WTC11 (cell line): ENCODE results near the gene ARSB. TPM values are rescaled to one million over a fixed set of nuclear protein-coding genes. Genes with fewer than 3 reads are reported as not detected.
A peak's percentile ranks its signal among the peaks of the same experiment; 100 is the strongest.
"Not testable (repeated sequence)": the region's sequence is repeated elsewhere in the genome, so short reads cannot be mapped to it uniquely, and the experiment has no call there.

Source experiments
- ATAC-seq: fragments of 200-7000 bp; cut with Tn5 transposase; 2 replicates; pipeline ENCODE4 v1.10.0; 2021; ENCODE audit warnings: mild to moderate bottlenecking, moderate library complexity
- CTCF ChIA-PET: fragments of 300-600 bp; sonication (Branson Sonifier 250); formaldehyde crosslinking; loops from one replicate; lab custom pipeline; 2021; ENCODE audit warnings: antibody characterized with exemption; lab: Charles Lee
- POLR2A ChIA-PET: fragments of 350-600 bp; sonication (Branson Sonifier 250); formaldehyde crosslinking; loops from one replicate; lab custom pipeline; 2021; ENCODE audit warnings: antibody characterized with exemption; lab: Charles Lee
- DNase-seq: peaks from one replicate; pipeline ENCODE4 v3.0.0; 2021; ENCODE audit warnings: low spot score
- H3K27ac Mint-ChIP-seq: 2 replicates; pipeline ENCODE4 v1.8.0; 2021; ENCODE audit warnings: mixed read lengths
- H3K27me3 Mint-ChIP-seq: 2 replicates; pipeline ENCODE4 v1.8.0; 2021; ENCODE audit warnings: low read depth, mild to moderate bottlenecking, moderate library complexity, mixed read lengths
- H3K36me3 Mint-ChIP-seq: 2 replicates; pipeline ENCODE4 v1.8.0; 2021; ENCODE audit warnings: mixed read lengths
- H3K4me1 Mint-ChIP-seq: 2 replicates; pipeline ENCODE4 v1.8.0; 2022; ENCODE audit warnings: mixed read lengths
- H3K4me3 Mint-ChIP-seq: 2 replicates; pipeline ENCODE4 v1.8.0; 2021; ENCODE audit warnings: mild to moderate bottlenecking, moderate library complexity, mixed read lengths
- H3K9me3 Mint-ChIP-seq: 2 replicates; pipeline ENCODE4 v1.8.0; 2021; ENCODE audit warnings: mixed read lengths
- ATF2 ChIP-seq: sonication (generic); formaldehyde crosslinking; IDR thresholded peaks from 2 replicates; pipeline ENCODE4 v1.8.1; 2022; ENCODE audit warnings: low read depth, missing genetic modification reagents, borderline replicate concordance
- ETV6 ChIP-seq: sonication (generic); formaldehyde crosslinking; IDR thresholded peaks from 2 replicates; pipeline ENCODE4 v1.8.1; 2022; ENCODE audit warnings: mild to moderate bottlenecking, missing genetic modification reagents
- FOXK1 ChIP-seq: sonication (generic); formaldehyde crosslinking; IDR thresholded peaks from 2 replicates; pipeline ENCODE4 v1.8.0; 2022; ENCODE audit warnings: mild to moderate bottlenecking, moderate library complexity, missing genetic modification reagents
- FOXP1 ChIP-seq: sonication (generic); formaldehyde crosslinking; IDR thresholded peaks from 2 replicates; pipeline ENCODE4 v1.8.0; 2022; ENCODE audit warnings: missing genetic modification reagents, mild to moderate bottlenecking, moderate library complexity, borderline replicate concordance
- KAT7 ChIP-seq: sonication (generic); formaldehyde crosslinking; IDR thresholded peaks from 2 replicates; pipeline ENCODE4 v1.8.1; 2023; ENCODE audit warnings: missing genetic modification reagents, mild to moderate bottlenecking, borderline replicate concordance
- MYBL2 ChIP-seq: sonication (generic); formaldehyde crosslinking; IDR thresholded peaks from 2 replicates; pipeline ENCODE4 v1.8.1; 2023; ENCODE audit warnings: mild to moderate bottlenecking, moderate library complexity, missing genetic modification reagents
- OVOL2 ChIP-seq: fragments of 250-450 bp; sonication (Bioruptor Pico); IDR thresholded peaks from 2 replicates; pipeline ENCODE4 v1.9.0; 2021; ENCODE audit warnings: mild to moderate bottlenecking, borderline replicate concordance
- SMAD3 ChIP-seq: sonication (generic); formaldehyde crosslinking; IDR thresholded peaks from 2 replicates; pipeline ENCODE4 v1.8.0; 2022; ENCODE audit warnings: missing genetic modification reagents, mild to moderate bottlenecking, borderline replicate concordance
- SMAD4 ChIP-seq: sonication (generic); formaldehyde crosslinking; IDR thresholded peaks from 2 replicates; pipeline ENCODE4 v1.8.0; 2022; ENCODE audit warnings: mild to moderate bottlenecking, missing genetic modification reagents
- TP53 ChIP-seq: sonication (generic); formaldehyde crosslinking; IDR thresholded peaks from 2 replicates; pipeline ENCODE4 v1.8.1; 2023; ENCODE audit warnings: mild to moderate bottlenecking, missing genetic modification reagents
- ZNF317 ChIP-seq: sonication (generic); formaldehyde crosslinking; IDR thresholded peaks from 2 replicates; pipeline ENCODE4 v1.8.1; 2023; ENCODE audit warnings: low read depth, mild to moderate bottlenecking, moderate library complexity, missing genetic modification reagents, borderline replicate concordance
- ZNF396 ChIP-seq: fragments of 250-450 bp; sonication (Bioruptor Pico); IDR thresholded peaks from 2 replicates; pipeline ENCODE4 v1.8.0; 2021; ENCODE audit warnings: mild to moderate bottlenecking, moderate library complexity, borderline replicate concordance
- ZNF423 ChIP-seq: fragments of 250-450 bp; sonication (Bioruptor Pico); IDR thresholded peaks from 2 replicates; pipeline ENCODE4 v2.1.2; 2022; ENCODE audit warnings: mild to moderate bottlenecking, moderate library complexity
- total RNA-seq: library from RNA; stranded (reverse); gene quantifications from 3 replicates; pipeline ENCODE4 v1.2.3, GENCODE V29; 2021
- TF ChIP-seq, protein P1 (sequence below): fragments of 250-450 bp; sonication (Bioruptor Pico); IDR thresholded peaks from 2 replicates; pipeline ENCODE4 v1.9.0; 2021; ENCODE audit warnings: mild to moderate bottlenecking, borderline replicate concordance
- TF ChIP-seq, protein P2 (sequence below): sonication (generic); formaldehyde crosslinking; IDR thresholded peaks from 2 replicates; pipeline ENCODE4 v1.8.0; 2022; ENCODE audit warnings: mild to moderate bottlenecking, missing genetic modification reagents
- TF ChIP-seq, protein P3 (sequence below): fragments of 250-450 bp; sonication (Bioruptor Pico); IDR thresholded peaks from 2 replicates; pipeline ENCODE4 v1.9.0; 2021; ENCODE audit warnings: moderate library complexity, mild to moderate bottlenecking, inconsistent platforms, borderline replicate concordance
- TF ChIP-seq, protein P4 (sequence below): sonication (generic); formaldehyde crosslinking; IDR thresholded peaks from 2 replicates; pipeline ENCODE4 v1.8.0; 2022; ENCODE audit warnings: mild to moderate bottlenecking, missing genetic modification reagents

ARSB gene
- total RNA-seq, 1 experiment from 2014 or later: 9.7 TPM

DNA sequence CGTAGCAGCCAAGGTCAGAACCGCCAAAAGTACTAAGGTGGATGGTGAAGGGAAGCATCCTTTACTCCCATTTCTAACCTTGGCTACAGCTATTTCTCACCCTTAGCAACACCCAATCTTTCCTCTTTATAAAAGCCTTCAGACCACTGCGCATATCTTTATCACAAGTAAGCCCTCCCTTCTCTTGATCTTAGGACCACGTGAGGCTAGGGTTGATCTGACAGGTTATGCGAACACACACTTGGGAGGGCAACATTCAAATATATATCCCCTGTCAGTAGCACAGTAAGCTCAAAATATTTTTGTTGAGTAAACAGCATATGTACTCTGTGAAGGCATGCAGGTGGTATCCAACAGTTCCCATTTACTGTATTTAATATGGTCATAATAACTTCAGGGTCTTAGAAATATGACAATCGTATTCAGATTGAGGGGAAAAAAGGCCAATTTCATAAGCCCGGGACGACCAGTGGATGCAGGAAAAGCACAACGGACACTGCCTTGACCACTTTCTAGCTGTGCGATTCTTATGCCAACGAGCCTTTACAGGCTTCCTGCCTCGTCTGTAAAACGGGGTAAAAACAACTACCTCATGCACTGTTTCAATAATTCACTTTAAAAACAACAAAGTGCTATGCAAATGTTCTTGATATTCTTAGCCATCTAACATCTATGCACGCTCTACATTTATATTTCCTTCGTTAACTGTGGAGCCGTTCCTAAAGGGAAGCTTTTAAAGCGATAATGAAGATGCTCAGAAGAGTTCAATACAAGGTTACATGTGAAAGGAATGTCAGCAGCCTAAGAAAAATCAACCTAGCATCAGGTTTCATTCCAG lies 1.3 kb downstream of the ARSB start (continued):
- TF ChIP-seq, protein P1, sequence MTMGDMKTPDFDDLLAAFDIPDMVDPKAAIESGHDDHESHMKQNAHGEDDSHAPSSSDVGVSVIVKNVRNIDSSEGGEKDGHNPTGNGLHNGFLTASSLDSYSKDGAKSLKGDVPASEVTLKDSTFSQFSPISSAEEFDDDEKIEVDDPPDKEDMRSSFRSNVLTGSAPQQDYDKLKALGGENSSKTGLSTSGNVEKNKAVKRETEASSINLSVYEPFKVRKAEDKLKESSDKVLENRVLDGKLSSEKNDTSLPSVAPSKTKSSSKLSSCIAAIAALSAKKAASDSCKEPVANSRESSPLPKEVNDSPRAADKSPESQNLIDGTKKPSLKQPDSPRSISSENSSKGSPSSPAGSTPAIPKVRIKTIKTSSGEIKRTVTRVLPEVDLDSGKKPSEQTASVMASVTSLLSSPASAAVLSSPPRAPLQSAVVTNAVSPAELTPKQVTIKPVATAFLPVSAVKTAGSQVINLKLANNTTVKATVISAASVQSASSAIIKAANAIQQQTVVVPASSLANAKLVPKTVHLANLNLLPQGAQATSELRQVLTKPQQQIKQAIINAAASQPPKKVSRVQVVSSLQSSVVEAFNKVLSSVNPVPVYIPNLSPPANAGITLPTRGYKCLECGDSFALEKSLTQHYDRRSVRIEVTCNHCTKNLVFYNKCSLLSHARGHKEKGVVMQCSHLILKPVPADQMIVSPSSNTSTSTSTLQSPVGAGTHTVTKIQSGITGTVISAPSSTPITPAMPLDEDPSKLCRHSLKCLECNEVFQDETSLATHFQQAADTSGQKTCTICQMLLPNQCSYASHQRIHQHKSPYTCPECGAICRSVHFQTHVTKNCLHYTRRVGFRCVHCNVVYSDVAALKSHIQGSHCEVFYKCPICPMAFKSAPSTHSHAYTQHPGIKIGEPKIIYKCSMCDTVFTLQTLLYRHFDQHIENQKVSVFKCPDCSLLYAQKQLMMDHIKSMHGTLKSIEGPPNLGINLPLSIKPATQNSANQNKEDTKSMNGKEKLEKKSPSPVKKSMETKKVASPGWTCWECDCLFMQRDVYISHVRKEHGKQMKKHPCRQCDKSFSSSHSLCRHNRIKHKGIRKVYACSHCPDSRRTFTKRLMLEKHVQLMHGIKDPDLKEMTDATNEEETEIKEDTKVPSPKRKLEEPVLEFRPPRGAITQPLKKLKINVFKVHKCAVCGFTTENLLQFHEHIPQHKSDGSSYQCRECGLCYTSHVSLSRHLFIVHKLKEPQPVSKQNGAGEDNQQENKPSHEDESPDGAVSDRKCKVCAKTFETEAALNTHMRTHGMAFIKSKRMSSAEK (CRISPR knock-in tag): no peak

GRCh38 chr5:78983194-78983593 lies 1.9 kb downstream of the ARSB start:
- peak overlapping the region; percentile 74 for H3K4me3 Mint-ChIP-seq
- DNase-seq, H3K27me3 Mint-ChIP-seq, POLR2A ChIA-PET, H3K36me3 Mint-ChIP-seq, H3K9me3 Mint-ChIP-seq, ATAC-seq: not testable (repeated sequence)
- H3K4me1 Mint-ChIP-seq: peaks cover 28% of the 10 kb centered on the region
- CTCF ChIA-PET: interaction anchor here (2.8 to 3.7 kb wide), 2 partner anchors 10 to 38 kb away, joined by 14 to 19 read pairs; no protein-coding TSS in a partner anchor
- H3K27ac Mint-ChIP-seq: peak overlapping the region; percentile 92

DNA sequence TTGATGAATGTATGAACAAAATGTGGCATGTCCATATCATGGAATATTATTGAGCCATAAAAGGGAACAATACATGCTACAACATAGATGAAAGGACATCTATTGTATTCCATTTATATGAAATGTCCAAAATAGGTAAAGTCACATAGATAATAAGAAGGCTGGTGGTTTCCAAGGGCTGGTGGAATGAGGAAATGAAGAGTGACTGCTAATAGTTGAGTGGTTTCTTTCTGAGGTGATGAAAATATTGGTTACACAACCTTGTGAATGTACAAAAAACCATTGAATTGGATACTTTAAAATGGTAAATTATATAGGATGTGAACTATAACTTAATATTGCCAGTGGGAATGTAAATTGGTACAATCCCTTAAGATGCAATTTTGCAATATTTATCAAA lies 5.2 kb downstream of the ARSB start:
- peaks cover 32% of the 10 kb centered on the region for H3K4me1 Mint-ChIP-seq
- H3K9me3 Mint-ChIP-seq: no peaks in the 10 kb centered on the region
- DNase-seq: no peak
- H3K4me3 Mint-ChIP-seq: no peak overlapping the region
- POLR2A ChIA-PET: no interaction called here
- TF ChIP-seq FOXK1 (CRISPR knock-in tag) (no peak), ETV6 (no peak), FOXP1 (CRISPR knock-in tag) (no peak), SMAD4 (CRISPR knock-in tag) (no peak), TP53 (CRISPR knock-in tag) (no peak), ATF2 (CRISPR knock-in tag) (no peak), OVOL2 (CRISPR knock-in tag) (no peak), ZNF317 (CRISPR knock-in tag) (no peak), ZNF423 (no peak)
- TF ChIP-seq, all 79 proteins: peak for 0
- Mint-ChIP-seq H3K36me3 (no peaks in the 10 kb centered on the region), H3K27me3 (no peaks in the 10 kb centered on the region), H3K27ac (no peak overlapping the region)
- no peak for ATAC-seq
- CTCF ChIA-PET: no interaction called here

DNA sequence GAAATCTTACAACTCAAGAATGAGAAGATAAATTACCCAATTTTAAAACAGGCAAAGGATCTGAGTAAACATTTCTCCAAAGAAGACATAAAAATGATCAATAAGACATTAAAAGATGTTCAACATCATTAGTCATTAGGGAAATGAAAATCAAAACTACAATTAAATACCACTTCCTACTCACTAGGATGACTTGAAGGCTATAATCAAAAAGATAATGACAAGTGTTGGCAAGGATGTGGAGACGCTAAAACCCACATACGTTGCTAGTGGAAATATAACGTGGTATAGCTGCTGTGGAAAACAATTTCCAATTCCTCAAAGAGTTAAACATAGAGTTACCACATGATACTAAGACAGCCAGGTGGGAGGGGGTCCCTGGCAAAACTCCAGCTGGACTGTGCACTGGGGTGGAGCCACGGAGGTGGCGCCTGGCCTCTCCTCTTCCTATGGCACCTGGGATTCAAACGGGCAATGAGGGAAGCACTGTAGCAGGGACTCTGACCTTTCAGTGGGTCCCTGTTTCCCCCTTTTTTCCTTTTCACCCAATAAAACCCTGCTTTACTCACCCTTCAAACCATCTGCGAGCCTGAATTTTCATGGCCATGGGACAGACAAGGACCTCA lies 5.9 kb downstream of the ARSB start:
- Mint-ChIP-seq H3K27me3 (no peaks in the 10 kb centered on the region), H3K4me1 (peaks cover 38% of the 10 kb centered on the region), H3K9me3 (no peaks in the 10 kb centered on the region), H3K27ac (no peak overlapping the region), H3K4me3 (no peak overlapping the region), H3K36me3 (no peaks in the 10 kb centered on the region)
- no peak for ATAC-seq
- ChIA-PET CTCF (no interaction called here), POLR2A (no interaction called here)
- no peak for DNase-seq
- TF ChIP-seq, protein P2, sequence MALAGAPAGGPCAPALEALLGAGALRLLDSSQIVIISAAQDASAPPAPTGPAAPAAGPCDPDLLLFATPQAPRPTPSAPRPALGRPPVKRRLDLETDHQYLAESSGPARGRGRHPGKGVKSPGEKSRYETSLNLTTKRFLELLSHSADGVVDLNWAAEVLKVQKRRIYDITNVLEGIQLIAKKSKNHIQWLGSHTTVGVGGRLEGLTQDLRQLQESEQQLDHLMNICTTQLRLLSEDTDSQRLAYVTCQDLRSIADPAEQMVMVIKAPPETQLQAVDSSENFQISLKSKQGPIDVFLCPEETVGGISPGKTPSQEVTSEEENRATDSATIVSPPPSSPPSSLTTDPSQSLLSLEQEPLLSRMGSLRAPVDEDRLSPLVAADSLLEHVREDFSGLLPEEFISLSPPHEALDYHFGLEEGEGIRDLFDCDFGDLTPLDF (CRISPR knock-in tag): no peak
- TF ChIP-seq MYBL2 (no peak), SMAD4 (CRISPR knock-in tag) (no peak), SMAD3 (CRISPR knock-in tag) (no peak), KAT7 (CRISPR knock-in tag) (no peak), ZNF396 (CRISPR knock-in tag) (no peak)
- TF ChIP-seq, protein P3, sequence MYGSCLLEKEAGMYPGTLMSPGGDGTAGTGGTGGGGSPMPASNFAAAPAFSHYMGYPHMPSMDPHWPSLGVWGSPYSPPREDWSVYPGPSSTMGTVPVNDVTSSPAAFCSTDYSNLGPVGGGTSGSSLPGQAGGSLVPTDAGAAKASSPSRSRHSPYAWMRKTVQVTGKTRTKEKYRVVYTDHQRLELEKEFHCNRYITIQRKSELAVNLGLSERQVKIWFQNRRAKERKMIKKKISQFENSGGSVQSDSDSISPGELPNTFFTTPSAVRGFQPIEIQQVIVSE (CRISPR knock-in tag): no peak
- TF ChIP-seq, protein P4, sequence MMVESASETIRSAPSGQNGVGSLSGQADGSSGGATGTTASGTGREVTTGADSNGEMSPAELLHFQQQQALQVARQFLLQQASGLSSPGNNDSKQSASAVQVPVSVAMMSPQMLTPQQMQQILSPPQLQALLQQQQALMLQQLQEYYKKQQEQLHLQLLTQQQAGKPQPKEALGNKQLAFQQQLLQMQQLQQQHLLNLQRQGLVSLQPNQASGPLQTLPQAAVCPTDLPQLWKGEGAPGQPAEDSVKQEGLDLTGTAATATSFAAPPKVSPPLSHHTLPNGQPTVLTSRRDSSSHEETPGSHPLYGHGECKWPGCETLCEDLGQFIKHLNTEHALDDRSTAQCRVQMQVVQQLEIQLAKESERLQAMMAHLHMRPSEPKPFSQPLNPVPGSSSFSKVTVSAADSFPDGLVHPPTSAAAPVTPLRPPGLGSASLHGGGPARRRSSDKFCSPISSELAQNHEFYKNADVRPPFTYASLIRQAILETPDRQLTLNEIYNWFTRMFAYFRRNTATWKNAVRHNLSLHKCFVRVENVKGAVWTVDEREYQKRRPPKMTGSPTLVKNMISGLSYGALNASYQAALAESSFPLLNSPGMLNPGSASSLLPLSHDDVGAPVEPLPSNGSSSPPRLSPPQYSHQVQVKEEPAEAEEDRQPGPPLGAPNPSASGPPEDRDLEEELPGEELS (CRISPR knock-in tag): no peak
